Smooth muscle cell of the brain vasculature (primary cell): ENCODE data around the gene NDUFAF5.

ENCODE experiments used
- DNase-seq: peaks from one replicate; pipeline ENCODE4 v3.0.0-alpha.2; 2012; ENCODE audit warnings: low read depth, low spot score

NDUFAF5 gene

DNA sequence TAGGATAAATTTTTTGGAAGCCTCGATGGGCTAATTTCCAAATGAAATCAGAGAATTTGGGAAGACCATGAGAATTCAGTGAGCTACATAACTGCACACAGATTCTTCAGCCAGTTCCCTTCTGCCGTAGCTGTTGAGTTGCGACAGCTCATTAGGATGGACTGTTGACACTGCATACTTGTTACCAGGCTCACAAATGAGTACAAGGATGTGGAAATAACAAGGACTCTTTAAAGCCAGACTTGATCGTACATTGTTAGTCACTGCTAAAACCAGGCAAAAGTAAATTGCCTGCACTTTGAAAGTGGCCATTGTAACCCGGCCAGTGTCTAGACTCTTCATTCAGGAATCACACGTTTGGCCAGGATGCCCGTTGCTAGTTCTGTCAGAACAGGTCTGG is 37.0 kb downstream of the NDUFAF5 start:
- DNase-seq, result no peak

DNA sequence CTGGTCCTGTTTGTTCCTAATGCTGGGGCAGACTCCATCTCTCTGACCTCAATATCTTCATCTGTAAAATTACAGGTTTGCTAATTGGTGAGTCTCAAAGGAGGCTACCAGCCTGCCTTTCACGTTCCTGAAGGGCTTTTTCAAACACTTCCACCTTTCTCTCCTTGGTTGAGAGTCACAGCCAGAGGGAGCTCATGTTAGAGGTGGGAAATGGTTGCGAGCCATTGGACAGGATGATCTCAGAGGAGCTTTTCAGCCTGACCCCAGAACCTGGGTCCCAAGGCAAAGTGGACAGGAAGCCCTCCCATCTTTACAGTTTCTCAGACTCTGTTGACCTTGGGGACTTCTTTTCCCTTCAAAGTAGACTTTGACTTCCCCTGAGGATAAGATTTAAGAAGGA is 37.6 kb downstream of the NDUFAF5 start:
- no peak for DNase-seq

DNA sequence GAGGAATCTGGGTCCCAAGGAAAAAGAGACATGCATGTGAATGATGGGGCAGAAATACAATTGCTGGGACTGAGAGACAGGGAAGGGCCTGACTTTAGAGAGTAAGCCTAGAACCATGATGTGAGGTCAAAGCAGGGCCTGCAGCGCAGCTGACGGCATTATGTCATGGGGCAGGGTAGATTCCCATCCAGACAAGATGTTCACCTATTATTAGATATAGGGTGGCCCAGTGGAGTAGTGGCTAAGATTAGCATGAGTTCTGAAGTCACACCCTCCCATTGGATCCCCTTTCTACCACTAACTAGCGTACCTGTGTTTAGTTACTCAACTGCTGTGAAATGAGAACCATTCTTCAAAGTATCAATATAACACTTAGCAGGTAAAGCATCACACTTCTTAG is 39.6 kb downstream of the NDUFAF5 start:
- no peak for DNase-seq

DNA sequence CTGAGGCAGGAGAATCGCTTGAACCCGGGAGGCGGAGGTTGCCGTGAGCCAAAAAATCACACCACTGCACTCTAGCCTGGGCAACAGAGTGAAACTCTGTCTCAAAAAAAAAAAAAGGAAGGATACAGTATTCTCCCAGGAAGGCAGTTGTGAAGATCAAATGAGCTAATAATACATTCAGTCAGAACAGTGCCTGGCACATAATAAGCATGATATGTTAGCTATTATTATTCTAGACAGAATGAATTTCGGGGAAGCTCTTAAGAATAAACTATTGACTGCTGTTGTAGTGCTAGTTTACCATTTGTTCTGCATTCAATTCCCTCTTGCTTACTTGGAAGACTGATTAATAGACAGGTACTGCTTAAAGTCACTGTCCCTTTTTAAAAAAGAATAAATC is 40.6 kb downstream of the NDUFAF5 start:
- DNase-seq, result no peak

DNA sequence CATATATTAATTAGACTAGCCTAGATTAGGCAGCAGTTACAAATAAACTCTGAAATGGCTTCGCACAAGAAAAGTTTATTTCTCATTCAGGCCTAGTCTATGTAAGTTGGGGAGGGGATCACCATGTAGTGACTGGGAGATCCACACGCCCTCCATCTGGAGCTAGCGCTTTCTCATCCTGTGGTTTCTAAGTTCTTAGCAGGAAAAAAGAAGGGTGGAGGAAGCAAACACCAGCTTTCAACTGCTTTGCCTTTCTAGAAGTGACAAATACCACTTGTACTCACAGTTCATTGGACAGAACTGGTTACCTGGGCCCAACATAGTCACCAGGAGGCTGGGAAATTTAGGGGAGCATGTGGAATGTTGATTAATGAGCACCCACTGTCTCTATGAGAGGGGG is 46.6 kb downstream of the NDUFAF5 start:
- no peak for DNase-seq

DNA sequence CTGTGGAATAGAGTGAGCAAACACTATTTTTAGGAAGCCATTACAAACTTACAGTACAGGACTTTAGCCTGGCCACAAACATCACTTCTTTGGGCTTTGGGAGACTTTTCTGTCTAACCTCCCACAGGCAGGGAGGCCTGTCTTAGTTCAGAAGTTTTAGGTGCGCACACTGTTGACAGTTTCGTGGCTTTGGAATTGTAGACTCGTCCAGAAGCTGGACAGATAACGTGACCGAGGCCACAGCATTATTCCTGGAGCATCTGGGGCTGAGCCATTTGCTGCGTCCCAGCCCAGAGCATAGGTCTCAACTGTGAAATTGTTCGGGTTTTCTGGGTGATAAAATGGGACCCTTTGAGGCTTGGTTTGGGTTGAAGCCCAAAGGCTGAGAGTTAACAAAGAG is 53.8 kb downstream of the NDUFAF5 start:
- no peak for DNase-seq

DNA sequence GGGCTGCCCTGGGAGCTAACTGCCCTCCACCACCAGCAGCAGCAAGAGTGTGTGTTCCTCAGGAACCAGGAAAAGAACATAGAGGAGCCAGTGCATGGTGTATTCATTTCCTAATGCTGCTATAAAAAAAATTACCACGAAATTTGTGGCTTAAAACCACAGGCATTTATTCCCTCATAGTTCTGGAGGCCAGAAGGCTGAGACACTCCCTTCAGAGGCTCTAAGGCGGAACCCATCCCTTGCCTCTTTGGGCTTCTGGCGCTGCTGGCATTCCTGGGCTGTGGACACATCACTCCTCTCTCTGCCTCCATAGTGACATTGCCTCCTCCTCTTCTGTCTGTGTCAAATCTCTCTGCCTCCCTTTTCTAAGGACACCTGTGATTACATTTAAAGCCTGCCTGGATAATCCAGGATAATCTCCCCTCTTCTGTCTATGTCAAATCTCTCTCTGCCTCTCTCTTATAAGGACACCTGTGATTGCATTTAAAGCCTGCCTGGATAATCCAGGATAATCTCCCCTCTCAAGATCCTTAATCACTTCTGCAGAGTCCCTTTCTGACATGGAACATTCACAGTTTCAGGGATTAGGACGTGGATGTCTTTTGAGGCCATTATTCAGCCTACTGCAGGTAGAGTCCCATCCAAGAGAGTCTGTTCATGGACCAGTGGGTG is 54.7 kb downstream of the NDUFAF5 start:
- DNase-seq, result no peak

DNA sequence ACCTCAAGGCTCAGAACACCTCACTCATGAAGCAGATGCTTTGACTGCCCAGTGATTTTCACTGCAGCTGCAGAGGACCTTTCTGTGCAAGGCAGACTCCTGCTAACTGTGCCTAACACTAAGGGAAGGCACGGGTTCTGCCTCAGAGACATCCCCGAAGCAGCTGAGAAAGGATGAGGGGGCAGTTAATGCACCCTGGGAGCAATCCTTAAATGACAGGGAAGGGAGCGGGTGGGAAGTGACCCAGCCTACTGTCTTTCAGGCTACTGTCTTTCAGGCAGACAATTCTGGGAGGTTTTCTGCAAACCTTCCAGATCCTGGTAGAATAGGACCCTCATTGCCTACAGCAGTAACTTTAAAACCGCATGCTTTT is 55.3 kb downstream of the NDUFAF5 start:
- DNase-seq, result no peak

DNA sequence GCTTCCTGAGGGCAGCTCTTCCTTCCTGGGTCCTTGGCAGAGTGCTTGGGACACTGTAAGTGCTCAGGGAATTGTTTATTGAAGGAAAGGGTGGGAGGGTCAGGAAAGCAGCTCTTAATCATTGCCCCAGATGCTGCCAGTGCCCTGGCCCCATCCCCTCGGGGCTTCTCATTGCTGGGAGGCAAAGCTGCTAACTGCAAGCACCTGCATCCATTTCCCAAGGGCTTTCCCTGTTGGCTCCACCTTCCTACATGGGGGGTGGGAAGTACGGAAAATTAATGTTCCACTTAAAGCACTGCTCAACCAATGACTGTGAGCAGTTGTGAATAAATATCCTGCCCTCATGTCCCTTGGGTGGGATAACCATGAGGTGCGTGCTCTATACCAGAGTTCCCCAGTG is 56.4 kb downstream of the NDUFAF5 start:
- DNase-seq, result no peak

DNA sequence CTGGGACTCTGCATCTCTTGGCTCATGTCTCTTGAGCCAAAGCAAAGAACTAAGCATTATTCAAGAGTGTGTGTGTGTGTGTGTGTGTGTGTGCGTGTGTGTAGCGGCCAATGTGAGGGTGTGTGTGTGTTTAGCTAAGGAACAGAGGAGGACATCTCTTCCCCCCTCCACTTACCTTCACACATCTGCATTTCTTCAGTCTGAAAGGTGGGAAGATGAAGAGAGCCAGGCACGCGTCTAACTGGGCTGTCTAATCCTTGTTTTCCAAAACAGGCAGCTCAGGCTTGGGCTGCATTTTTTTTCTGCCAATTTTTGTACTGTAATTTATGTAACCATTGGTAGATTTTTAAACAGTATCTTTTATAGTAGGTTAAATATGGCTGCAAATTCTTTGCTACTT is 59.5 kb downstream of the NDUFAF5 start:
- no peak for DNase-seq

DNA sequence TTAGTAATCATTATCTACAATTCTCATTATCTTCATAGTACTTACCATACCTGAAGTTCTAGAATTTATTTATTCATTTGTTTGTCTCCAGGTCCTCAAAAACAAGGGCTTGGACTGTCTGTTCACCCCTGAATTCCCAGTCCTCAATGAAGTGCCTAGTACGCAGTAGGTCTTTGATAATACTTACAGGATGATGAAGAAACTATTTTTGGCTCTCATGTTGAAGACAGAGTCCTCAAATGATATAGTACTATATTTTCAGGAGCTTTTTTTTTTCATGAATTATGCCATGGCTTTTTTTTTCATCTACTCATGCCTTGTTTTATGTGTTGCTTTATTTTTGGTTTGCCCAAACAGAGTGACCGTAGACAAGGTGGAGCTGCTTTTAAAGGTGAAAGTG is 66.5 kb downstream of the NDUFAF5 start:
- no peak for DNase-seq

DNA sequence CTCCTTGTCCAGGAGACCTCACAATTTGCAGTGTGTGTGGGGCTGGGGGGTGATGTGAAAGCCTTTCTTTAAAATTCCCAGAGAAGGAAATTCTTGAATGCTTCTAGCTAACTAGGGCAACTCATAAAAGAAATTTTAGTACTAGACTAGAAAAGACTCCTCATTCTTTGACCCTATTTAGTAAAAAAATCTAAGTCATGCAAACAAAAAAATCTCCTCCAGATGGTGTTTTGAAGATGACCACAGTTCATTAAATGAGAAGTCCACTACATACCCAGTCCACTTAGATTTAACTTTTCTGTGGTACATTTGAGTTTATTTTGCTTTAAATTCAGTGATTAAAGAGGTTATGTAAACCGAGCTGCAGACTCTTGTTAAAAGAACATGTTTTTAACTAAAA is 67.5 kb downstream of the NDUFAF5 start:
- no peak for DNase-seq

DNA sequence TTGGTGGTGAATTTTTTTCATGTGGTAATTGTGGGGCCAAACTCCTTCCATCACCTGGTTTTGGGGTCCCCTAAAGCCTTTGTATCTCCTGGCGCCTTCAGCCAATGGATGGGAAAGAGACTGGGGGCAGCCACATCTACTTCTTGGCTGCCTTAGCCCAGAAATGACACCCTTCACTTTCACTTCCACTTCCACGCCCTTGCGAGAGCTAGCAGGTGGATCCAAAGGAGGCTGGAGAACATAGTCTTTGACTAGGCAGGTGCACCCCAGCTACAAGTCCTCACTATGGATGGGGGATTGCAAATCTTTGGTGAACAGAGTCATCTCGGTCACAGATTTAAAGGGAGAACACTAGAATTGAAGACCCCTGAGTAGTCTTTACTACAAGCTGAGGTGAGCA is 70.8 kb downstream of the NDUFAF5 start:
- DNase-seq, result no peak

DNA sequence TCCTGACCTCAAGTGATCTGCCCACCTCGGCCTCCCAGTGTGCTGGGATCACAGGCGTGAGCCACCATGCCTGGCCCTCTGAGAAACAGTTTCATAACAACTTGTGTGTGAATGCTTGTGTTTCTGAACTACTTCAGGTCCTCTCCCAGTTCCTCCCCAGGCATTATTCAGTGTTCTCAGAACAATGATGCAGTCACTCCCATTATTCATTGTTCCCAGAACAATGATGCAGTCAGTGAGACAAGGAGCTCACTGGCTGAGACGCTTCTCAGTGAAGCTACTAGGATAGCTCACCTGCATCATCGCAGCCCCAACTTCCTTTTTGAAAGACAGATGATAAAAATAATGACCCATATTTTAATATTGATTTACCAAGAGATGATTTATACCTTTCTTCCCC is 71.5 kb downstream of the NDUFAF5 start:
- DNase-seq, result no peak

DNA sequence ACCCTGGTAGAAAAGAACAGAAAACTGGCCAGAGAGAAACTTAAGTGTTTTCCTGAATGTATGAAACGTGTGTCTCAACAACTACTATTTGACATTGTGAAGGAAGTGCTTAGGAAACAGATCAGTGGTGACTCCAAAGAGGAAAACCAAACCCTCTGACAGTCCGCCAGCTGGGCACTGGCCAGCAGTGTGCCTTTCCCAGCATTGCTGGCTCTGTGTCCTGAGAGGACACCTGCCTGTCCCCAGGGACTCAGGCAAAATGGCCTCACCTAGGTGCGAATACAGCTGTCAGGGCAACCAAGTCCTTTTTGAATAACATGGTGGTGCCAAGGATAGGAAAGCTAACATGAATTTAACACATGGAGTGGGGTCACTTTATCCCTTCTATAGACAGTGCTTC is 72.5 kb downstream of the NDUFAF5 start:
- DNase-seq, result no peak

DNA sequence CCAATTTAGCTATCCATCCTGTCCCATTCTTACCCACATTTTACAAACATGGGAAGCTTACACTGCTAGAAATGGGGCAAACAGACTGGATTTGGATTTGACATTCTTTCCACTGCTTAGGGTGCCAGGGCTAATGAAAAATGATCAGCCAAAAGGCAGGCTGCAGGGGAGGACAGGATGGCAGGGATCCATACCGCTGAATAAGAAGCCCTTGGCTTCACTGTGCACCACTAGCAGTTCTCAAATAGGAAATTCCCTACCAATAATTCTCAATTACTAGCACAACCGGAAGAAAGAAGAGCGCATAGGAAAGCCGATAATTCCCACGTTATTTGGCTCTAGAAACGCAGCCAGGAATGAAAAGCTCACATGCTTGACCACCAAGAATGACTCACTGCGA is 73.1 kb downstream of the NDUFAF5 start:
- no peak for DNase-seq

DNA sequence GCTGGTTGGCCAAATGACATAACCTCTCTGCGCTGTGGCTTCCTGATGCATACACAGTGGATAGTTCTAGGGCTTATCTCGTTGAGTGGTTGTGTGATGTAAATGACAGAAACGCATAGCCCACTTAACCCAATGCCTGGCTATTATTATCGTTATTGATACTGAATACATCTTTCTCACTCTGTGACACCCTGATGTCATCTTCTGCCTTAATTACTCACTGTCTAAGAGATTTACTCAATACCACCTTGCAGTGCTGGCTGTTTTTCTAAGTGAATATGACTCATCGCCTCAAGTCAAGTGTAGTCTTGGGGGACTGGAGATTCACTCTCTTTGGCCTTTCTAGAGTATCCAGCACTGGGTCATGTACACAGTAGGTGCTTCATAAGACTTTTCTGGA is 73.6 kb downstream of the NDUFAF5 start:
- no peak for DNase-seq

DNA sequence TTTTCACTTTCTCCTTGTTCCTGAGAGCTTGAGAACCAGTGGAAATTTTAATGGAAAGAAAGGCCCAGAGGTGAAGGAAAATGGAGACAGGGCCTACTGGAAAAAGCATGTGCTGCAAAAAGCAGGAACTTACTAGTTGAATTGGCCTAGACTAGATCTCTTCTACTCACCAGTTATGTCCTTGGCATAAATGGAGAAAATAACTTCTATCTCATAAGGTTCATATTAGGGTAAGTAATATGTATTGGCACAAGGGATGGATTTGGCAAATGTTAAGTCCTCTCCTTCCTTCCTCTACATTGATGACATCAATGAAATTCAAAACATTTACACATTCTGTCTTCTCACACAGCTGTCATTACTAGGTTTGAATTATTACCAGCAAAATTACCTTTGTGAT is 74.0 kb downstream of the NDUFAF5 start:
- no peak for DNase-seq

DNA sequence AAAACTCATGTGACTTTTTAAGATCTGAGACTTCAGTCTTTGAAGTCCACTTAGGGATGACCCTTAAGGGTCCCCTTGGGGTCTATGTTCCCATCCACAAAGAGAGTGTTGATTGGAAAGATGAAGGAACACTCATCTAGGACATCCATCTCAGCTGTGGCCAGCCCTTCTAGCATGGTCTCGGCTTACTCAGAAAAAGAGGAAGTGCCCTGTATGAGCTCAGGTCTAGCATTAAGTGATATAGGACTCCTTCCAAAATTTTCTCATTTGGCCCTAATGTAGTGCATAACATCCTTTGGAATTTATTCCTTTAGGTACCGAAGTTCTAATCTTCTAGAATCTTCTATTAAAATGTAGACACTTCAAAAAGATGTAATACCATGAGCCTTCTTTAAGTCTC is 77.4 kb downstream of the NDUFAF5 start:
- no peak for DNase-seq

DNA sequence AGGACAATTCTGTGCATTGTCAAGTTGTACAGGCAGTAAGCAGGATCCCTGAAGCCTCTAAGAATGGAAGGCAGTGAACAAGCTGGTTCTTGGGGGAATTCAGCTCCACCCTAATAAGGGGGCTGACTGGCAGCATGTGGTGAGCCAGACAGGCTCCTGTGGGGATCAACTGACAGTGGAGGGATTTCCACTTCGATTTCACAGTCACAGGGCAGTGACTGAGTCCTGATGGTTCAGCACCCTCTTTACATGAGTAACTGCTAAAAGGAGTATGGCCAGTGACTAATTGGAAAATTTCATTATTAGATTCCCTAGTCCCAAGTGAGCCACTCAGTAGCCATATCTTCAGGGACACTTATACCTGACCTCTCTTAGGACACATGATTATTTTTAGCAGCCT is 78.4 kb downstream of the NDUFAF5 start:
- no peak for DNase-seq

DNA sequence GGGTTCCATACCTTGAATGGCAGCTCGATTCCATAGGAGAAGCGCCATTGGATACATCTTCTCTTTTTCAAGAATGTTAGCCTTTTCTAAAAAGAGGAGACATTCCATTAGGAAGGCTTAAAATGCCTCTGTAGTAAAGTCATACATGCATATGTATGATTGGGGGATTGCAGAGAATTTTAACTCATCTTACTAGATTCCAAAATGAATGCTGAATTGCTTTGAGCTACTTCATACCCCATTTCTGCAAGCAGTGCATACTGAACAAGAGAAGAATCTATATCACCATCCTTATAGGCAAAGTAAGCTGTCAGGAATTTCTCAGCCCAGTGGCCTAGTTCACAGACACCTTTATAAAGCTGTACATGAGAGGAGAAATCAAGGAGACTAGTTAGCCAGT is 80.3 kb downstream of the NDUFAF5 start:
- DNase-seq, result no peak

DNA sequence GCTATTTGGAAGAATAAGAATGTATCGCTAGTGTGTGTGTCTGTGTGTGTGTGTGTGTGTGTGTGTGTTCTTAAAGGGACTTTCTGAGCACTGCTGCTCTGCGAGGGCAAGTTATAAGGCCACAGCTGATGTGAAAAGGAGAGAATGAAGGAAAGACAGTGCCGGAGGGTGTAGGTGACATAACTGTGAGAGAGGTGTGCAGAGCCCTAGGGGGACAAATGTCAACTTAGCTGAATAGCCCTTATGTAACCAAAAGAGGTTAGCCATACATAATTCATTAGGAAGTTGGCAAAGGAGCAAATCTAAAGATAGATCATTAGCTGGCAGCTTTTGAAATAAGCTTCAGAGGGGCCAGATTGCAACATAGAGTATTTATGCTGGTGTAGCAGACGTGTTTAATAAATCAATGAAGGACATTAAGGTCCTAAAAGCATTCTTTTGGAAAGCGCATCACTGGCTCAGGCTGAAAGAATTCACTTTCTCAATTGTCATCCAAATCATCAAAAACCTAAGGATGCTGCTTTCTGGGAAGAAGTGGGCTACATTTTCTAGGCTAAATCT is 81.0 kb downstream of the NDUFAF5 start:
- DNase-seq, result no peak

DNA sequence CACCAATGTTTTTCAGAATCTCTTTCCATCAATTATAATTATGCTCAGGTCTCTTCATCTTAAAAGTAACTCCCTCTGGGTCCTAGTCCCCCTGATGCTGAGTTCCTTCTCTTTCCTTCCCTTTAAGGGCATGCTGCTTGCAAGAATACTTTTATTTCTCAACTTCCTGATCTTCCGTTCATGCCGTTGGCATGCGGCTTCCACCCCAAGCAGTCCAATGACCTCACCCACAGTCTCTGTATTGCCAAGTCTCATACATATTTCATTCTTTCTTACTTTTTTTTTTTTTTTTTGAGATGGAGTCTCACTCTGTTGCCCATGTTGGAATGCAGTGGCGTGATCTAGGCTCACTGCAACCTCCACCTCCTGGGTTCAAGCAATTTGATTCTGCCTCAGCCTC is 83.5 kb downstream of the NDUFAF5 start:
- DNase-seq, result no peak

DNA sequence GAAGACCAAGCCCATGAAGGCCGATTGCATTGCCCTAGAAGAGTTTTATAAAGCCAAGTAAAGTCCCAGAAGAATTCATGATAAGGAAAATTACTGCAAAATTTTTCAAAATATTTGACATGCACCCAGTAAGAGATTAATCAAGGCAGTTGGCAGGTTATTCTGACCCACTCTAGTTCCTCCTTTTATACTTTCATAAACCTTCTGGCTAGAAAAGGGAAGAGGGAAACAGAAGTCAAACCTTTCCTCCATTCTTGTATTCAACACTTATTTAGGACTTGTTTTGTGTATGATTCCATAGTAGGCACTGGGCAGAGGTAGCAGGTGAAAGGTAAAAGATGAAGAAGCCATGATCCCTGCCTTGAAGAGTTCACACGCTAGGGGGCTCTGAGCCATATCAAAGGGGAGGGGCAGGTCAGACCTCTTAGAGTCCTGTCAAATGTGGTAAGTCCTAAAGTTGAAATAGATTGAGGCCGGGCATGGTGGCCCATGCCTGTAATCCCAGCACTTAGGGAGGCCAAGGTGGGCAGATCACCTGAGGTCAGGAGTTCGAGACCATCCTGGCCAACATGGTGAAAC is 85.4 kb downstream of the NDUFAF5 start:
- DNase-seq, result no peak
